Activated CD4-positive, CD25-positive, alpha-beta regulatory T cell treated with anti-CD3 and anti-CD28 coated beads, Interleukin-2, amount 50 U/mL, for 24 hours (primary cell): Measurements from ENCODE around the gene ZNF415.
"Not testable (repeated sequence)": the region's sequence is repeated elsewhere in the genome, so short reads cannot be mapped to it uniquely, and the experiment has no call there.

ENCODE experiments used
- ATAC-seq, 2 donors: fragments of 150-1000 bp; cut with Tn5 transposase; one replicate each; pipeline ENCODE4 v1.10.0; 2021; ENCODE audit warnings: mild to moderate bottlenecking in 1 of 2, moderate library complexity in 1 of 2

ZNF415 gene

GRCh38 chr19:53102206-53102755, 30.4 kb downstream of the ZNF415 start:
- ATAC-seq = no peak

DNA sequence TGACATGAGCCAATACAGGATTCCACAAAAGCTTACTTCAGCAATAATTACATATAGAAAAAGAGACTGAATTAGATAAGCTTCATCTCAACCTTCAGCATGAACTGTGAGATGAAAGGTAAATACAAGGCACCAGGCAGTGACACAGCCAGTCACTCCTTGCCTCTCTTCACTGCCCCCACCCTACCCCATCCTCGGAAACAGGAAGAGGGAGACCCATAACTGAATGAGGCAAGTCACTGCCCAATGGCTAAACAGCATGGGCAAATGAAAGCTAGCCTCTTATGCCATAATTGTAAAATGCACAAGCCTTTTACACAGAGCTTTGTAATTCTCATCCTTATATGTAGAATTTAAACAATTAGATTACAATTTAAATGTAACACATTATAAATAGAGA, 31.2 kb downstream of the ZNF415 start:
- ATAC-seq = no peak

DNA sequence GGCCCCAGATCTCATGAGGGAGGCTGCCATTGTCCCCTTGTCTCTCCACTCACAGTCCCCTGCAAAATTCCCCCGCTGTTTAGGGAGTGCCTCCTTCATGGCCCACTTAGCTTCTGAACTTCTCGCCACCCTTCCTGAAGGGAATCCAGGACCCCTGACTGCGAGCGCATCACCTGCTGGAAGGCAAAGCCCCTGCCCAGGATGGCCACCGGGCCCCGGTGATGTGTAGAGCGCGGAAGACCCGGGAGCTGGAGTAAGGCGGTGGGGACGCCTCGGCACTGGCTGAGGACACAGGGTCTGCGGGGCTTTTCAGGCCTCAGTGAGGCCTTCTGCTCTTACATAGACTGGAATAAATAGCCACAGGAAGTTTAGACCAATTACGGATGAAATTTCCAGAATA, 34.1 kb downstream of the ZNF415 start:
- not testable (repeated sequence) for ATAC-seq

- ATAC-seq = not testable (repeated sequence)
These were observed 35.6 kb downstream of the ZNF415 start for GRCh38 chr19:53096982-53097690.

DNA sequence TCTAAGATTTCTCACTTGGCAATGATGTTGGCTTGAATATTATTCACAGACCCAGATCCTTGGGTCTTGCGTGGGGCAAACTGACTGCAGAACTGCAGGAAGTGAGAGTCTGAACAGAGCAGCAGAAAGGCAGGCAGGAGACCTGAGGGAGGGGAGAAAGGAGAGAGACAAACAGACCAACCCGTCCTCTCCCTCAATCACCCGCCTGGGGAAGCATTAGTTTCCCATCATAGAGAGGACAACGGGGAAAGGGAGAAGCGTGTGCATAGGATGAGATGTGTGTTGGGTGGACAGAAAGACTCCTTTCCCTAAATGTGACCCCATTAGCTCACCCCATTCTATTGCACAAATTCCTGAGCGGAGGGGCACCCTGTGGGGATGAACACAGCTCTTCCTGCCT, 36.1 kb downstream of the ZNF415 start:
- ATAC-seq = not testable (repeated sequence)

DNA sequence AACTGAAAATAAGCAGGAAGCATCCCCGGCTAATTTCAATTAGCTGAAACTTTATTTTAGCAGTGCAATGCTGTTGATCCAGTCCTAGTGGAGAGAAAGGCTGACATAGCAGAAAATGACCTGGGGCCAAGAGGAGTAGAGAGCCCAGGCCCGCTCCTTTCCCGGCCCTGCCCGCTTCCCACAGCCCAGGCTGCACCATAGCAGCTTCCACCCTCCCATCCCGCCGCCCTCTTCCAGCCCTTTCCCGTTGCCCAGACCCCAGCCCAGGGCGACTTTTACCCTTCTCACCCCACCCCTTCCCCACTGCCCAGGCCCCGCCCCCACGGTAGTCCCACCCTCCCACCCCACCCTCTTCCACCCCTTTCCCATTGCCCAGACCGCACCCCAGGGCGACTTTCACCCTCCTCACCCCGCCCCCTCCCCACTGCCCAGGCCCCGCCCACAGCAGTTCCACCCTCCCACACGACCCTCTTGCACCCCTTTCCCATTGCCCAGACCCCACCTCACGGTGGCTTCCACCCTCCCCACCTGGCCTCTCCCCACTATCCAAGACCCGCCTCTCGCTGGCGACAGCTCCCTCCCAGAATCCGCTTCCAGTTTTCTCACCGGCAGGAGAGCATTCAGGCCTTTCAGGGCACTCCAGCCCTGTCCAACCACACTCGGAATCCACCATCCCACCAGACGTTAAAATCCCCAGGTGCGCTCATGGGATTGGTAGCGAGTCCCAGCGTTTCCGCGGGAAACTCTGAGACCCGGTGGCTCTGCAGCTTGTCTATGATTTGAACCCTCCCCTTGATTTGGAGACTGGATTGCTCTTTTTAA, 37.7 kb downstream of the ZNF415 start:
- ATAC-seq = no peak

DNA sequence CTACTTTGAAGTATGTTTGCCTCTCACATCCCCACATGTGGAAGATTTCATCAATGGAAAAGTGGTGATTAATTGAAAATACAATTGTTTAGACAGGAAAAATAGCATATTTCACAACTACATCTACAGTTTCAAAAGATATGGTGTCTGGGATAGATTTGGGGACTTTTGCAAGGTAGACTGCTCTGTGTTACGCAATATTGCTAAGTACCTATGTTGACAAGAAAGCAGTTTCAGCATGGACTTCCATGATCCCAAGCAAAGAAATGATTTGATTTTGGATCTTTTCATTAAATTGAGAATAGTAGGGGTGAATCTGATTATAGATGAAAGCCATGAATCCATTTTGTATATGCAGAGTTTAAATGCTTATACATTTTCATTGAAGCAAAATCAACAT, 40.0 kb downstream of the ZNF415 start:
- no peak for ATAC-seq

- ATAC-seq = no peak
These were observed 41.1 kb downstream of the ZNF415 start for GRCh38 chr19:53091413-53092254.

GRCh38 chr19:53088091-53088490, 44.6 kb downstream of the ZNF415 start:
- no peak for ATAC-seq

- no peak for ATAC-seq
These were observed 45.8 kb downstream of the ZNF415 start for GRCh38 chr19:53086949-53087348.

DNA sequence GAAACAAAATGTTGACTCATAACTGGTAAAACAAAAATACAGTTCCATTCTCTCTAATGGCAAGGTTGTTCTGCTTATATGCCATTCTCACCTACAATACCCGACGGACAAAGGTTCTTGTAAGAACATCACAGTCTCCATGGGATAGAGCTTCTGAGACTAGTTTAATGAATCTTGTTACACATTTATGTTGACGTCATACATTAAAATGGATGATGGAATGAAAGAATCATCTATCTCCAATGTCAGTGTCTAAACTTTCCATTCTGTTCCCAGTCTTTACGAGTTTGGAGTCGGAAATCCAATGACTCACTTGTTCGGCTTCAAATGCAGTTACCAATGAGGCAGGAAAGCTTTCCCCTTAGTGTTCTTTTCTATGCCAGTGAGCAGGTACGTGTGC, 47.2 kb downstream of the ZNF415 start:
- ATAC-seq = no peak

- ATAC-seq = no peak
These were observed 49.8 kb downstream of the ZNF415 start for GRCh38 chr19:53082929-53083328.

- no peak for ATAC-seq
These were observed 53.3 kb downstream of the ZNF415 start for GRCh38 chr19:53079313-53079924.

DNA sequence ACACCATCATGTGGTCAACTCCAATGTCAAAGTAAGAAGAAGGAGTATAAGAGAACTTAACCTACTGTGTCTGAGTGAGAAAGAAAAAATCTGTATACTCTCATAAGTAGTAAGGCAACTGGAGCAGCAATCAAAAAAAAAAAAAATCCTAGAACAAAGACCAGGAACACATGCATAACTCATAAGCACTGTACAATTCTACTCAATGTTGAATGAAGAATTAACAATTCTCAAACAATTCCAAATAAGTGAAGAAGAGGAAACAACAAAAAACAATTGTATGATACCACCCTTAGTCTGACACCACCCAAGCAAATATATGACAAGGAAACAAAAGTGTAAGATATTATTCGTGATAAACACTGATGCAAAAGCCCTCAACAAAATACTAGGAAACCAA, 54.0 kb downstream of the ZNF415 start:
- ATAC-seq = no peak

DNA sequence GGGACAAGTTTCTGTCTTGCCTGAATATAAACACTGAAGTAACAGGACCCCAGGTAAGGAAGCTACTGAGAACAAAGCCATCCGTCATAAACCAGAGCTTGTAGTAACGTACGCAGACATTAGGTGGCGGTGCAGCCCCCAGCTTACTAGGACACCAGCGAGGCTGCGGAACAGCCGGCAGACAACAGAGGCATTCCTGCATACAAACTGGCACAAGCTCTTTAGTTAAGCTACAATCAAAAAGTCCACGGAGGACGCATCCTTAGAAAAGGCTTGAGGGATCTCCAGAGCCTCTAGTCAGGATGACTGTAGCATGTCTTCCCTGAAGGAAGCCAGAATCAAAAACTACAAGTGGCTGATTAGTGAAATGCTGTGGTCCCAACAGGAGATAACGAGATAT, 55.7 kb downstream of the ZNF415 start:
- ATAC-seq = no peak

- no peak for ATAC-seq
These were observed 63.9 kb downstream of the ZNF415 start for GRCh38 chr19:53068834-53069233.

DNA sequence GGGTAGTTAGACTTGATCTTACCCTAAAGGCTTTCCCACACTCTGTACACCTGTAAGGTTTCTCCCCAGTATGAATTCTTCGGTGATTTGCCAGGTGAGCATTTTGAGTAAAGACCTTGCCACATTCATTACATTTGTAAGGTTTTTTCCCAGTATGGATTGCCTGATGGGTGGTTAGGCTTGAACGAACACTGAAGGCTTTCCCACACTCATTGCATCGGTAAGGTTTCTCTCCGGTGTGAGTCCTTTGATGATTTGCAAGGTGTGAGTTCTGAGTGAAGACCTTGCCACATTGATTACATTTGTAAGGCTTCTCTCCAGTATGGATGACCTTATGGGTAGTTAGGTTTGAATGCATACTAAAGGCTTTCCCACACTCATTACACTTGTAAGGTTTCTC, 64.5 kb downstream of the ZNF415 start:
- ATAC-seq = no peak

DNA sequence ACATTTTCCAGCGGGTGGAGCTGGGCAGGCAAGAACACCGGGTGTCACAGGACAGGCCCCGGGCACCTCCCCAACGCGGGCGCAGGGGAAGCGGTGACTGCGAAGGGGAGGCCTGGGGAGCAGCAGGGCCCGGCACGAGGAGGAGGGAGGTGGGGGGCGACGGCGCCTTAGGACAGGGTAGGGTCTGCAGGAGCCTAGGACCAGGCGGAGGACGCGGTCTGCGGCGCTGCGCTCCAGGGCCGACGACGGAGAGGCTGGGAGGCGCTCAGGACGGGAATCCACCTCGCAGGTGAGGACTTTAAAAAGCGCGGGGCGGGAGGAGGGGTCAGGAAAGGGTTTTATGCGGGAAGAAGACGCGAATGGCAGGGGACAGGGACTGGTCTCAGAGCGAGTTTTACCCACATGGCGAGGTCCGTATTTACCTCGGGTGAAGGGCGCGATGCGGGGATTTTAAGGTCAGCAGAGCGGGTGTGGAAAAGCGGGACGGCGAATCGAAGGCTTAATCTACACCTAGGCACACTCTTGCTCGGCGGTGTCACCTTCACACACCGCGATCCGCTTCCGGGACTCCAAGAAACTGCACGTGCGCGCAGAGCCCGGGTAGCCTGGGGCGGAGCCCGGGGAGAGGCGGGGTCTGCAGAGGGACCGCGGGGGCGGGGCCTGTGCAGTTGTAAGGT, 74.7 kb downstream of the ZNF415 start:
- ATAC-seq = no peak
